ENCODE data around the gene NABP1.
"Not testable (repeated sequence)": the region's sequence is repeated elsewhere in the genome, so short reads cannot be mapped to it uniquely, and the experiment has no call there.

NABP1 gene, protein sequence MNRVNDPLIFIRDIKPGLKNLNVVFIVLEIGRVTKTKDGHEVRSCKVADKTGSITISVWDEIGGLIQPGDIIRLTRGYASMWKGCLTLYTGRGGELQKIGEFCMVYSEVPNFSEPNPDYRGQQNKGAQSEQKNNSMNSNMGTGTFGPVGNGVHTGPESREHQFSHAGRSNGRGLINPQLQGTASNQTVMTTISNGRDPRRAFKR

DNA sequence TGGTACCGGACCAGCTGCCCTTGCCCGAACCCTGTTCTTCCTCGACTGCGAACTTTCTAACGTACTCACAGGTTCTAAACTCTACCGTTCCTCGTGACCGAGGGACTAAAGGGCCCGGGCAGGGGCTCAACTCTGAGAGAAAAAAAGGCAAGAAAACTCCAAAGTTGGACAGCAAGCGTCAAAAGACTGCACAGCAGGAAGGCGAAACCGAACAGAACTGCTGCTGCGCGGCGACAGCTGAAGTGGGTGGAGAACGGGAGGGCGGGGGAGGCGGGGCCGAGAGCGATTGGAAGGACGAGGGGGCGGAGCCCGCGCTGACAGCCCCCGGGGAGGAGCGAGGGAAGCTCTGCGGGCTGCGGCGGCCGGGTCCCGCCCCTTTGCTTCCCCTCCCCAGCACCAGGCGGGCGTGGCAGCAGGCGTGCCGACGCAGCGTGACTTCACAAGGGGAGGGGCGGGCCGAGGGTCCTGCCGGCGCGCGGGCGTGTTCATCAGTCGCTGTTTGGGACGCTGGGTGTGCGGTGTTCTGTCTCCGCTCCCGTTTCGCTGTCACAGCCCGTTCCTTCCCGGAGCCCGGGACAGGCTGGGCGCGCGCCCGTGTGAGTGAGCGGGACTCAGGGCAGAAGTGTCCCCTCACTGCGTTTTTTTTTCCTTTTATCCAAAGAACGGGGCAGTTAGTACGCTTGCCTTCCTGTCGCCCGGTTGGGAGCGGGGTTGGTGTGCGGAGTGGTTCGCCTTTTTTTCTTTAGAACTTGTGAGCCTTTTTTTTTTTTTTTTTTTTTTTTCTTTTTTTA lies at the start of gene NABP1:
NABP1 (plus strand) TSS at position 491 of the 791 bp plus-strand sequence. CDS start 479 bp downstream, outside the sequence.
- peak; percentile 99 for DNase-seq (ENCODE audit: low spot score)

DNA sequence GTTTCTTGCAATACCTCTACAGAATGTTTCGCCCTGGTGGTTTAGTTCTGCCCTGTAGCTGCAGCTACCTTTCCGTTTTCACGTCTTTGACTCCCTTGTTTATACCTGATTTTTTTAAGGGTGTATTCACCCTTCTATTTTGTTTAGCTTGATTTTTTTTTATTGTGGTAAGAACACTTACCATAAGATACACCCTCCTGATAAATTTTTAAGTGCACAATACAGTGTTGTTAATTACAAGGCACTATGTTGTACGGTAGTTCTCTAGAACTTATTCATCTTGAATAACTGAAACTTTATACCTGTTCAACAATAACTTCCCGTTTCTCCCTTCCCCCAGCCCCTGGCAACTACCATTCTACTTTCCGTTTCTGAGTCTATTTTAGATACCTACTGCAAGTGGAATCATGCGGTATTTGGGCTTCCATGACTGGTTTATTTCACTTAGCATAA lies 48.9 kb upstream of the NABP1 start:
- no peak for DNase-seq (ENCODE audit: low spot score)

DNA sequence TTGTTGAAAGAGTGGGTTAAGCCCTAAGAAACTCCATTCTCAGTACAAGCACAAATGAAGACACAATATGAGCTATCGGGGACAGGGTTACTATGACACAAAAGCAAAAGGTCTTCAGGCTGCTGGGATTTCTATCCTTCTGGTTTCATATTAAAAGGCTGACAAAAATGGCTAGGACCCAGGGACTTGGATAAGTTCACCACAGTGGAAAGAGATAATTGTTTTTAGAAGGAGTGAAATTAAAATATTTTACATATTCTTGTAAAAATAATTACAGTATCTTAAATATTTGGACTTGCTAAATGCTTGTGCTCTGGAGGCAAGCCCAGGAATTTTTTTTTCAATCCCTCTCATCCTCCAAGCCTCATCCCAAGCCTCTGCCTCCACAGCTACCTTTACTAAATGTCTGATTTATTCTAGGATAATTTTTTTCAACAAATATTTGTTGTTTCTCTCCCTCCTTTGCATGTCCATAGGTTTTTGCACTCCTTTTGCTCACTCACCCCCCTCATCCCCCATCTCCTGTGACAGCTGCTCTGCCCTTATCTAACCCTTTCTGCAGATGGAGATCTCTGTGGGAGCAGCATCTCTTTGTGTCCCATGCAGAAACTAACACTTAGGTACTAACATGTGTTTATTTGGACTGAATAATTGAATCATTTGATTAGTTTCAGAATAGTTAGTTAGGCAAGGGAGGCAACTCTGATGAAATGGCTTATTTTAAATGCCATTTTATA lies 47.8 kb upstream of the NABP1 start:
- DNase-seq (ENCODE audit: low spot score) = no peak

DNA sequence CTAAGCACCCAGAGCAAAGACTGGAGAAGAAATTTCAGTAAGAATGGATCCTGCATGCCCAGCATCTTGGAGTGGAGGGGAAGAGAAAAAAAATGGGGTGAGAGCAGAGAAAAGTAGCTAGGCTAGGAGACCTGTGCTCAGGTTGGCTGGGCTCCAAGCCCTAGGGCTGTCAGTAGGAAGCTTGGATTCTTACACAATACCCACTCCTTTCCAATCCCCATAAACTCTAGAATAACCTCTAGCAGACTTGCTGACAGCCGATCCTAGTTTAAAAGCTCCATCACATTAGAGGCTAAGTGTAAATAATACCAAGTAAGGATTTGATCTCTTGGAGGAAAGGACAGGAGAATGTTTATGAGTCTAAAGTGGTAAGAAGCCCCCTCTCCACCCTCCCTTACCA lies 46.2 kb upstream of the NABP1 start:
- DNase-seq (ENCODE audit: low spot score) = no peak

DNA sequence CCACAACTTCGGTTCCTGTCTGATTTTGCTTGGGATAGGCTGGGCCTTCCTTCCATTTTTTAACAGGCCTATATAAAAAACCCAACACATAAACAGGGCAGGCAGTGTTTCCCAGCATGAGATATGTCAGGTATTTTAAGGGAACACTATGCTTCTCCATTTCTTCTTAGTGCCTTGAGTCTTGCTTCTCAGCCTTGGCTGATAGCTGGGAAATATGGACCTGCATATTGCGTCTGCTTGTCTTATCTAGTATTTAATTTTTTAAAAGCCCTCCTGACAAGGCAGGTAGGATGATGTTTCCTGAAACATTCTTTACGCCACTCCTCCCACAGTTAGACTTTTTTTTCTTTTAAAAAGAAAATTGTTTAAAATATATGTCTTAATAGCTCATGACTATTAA lies 45.5 kb upstream of the NABP1 start:
- no peak for DNase-seq (ENCODE audit: low spot score)

DNA sequence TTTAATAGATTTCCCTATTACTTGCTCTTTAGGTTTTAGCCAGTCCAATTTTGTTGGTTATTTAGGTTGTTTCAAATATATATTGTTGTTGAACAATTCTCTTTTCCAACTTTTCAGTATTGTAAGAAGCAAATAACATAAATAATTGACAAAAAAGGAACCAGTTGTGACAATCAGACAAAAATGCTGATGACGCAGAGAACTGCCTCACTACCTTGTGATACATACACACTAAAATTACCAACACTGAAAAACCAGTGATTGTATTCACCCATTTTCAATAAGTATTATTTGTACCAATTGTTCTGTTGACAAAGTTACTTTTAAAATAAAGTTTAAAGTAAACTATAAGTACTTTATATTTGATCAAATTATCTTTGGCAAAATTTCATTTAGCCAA lies 43.1 kb upstream of the NABP1 start:
- DNase-seq (ENCODE audit: low spot score) = no peak

DNA sequence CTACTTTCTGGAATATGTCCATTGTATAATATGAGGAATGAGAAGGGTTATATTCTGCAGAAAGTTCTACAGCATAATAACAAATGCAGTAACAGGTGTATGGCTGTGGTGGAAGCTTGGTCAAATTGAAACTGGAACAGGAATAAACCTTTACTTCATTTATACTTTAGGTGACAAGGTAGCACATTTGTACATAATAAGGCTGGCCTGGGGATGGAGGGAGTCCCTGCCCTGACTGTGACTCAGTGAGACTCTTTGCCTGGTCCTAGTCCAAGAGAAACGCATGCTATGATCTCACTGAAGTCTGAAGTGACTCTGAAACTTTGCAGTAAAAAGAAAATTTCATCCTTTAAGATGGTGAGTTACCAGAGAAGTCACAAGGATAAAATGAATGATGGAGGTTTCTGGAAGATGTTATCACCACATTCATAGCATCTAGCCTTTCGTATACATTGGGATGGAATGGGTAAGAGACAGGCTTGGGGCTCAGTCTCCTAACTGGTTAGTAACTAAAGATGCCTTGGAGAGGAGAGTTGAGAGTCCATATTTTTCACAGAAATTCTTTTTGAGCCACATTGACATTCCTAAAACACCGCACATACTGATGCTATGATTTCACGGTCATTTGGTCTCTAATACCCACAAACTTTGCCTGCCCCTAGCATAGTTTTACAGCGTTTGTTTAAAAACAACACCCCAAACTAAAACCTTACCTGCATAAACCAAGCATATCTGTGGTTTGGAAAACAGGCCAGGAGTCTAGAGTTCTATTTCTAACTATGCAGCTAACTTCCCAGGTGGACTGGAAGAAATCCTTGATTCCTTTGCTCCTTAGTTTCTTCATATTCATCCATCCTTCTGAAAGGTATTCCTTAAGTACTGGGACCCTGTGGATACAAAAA lies 42.4 kb upstream of the NABP1 start:
- DNase-seq (ENCODE audit: low spot score) = peak; percentile 73

DNA sequence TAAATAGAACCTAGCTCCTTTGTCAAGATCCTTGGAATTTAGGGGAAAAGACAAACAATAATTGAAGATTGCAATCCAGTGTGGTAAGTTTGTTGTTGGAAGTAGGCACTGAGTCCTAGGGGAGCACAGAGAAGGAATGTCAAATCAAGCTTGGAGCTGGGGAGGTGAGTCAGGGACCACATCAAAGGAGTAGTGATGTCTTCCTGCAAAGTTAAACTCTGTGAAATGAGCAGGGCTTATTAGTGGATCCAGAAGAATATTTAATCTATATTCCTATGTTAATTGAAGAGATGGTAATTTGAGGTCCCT lies 41.7 kb upstream of the NABP1 start:
- DNase-seq (ENCODE audit: low spot score) = peak; percentile 59

DNA sequence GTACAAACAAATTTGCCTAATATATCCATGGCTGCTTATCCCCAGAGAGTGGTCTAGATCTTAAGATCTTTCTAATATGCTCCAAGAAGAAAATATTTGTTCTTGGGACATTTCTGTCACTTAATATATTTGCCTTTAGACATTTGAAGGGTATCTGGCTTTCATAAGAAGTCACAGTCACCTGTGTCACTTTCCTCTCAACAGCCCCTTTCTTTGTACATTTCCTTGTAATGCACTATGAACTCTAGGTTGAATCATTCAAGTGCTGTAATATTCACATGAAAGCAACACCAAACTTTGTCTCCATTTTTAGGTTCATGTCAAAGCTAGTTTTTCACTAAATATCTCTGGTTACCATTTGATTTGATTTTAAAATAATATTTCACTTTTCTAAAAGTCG lies 41.4 kb upstream of the NABP1 start:
- DNase-seq (ENCODE audit: low spot score) = no peak

DNA sequence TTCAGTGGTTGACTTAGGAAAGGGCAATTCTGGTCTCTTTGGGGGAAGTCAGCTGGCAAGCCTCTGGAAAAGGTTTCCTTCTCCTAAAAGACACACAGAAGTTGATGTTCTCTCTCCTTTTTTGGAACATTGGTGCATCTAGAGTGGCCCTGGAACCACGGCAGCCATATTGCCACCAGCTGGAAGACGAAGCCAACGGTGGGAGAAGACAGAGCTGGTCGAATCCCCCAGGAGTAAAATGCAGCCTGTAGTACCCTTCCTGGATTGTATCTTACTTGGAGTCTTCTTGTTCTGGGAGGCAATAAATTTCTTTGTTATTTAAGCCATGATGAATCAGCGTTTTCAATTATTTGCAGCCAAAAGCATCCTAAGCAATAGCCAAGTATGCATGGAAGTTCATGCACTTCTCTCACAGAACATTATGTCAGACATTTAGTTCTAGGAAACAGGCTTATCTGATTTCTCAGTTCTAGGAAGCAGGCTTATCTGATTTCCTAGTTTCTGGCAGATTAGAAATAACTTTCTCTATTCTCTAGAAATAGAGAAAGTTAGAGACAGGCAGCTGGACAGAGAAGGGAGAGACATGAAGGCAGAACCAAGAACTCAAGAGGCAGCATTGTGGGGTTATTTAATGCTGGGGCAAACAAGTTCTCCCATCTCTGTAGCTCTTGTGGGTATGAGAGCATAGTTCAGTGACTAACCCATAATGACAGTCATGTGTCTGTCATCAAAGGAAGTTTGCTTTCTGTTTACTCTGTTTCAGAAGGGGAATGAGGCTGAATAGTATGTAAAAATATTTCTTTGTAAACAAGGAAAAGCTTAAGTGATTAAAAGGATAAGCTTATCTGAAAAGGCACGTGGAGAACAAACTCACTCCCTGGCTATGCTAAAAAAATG lies 40.5 kb upstream of the NABP1 start:
- no peak for DNase-seq (ENCODE audit: low spot score)

DNA sequence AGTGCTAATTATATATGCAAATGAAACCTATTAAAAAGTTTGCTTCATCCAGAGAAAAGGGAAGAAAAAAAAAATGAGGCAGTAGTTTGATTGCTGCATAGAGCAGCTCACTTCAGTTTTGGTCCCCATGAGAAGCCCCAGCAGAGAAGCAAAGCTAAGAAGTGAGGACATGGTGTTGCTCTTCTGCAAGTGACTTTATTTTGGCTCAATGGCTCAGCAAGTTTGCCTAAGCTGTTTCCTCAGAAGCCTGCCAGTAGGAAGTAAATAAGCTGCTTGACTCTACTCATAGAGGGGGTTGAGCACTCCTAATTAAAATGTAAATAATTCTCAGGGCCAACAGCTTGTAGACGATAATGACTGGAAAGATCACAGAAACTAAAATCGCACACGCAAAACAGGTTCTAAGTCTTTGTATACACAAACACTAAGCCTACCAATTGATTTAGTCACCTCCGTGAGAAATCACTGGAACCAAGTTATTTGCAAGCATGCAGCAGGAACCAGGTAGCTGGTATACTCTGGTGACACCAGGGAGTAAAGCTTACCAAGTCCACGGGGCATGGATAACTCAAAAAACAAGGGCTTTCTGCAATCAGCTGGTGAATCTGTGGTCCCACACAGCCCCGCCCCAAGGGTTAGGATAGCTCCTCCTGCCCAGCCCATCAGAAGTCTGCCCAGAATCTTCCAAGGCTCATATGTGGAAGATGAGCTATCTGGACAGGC lies 39.7 kb upstream of the NABP1 start:
- peak; percentile 38 for DNase-seq (ENCODE audit: low spot score)

DNA sequence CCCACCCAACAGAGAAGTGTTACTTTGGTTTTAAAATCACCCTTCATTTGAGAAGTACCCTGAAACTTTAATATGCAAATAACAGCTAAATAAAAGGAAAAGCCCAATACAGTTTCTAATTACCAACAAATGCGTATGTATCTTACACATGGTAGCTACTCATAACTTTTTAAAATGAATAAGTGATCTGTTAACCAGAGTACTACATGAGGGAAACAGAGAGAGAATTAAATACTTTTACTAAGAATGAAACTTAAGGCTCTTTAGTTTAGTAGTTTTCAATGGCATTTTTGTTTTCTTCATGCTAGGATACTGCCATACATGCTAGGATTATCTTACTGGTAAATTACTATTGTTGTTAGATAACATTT lies 39.1 kb upstream of the NABP1 start:
- no peak for DNase-seq (ENCODE audit: low spot score)

DNA sequence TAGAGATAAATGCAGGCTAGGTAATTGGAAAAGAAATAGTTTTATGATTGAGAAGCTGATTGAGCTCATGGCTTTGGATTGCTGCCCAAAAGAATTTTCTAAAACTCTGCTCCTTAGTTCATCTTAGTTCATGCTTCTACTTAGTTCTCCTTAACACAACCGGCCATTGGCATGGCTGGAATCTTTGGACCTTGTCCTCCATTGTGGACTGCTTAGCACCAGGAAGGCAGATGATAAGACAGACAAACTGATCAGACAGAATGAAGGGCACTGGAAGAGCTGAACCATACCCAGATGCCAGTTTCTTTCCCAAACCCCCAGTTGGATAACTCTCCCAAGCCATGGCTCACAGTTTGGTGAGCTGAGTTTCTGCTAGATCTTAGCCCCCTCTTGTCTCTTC lies 36.3 kb upstream of the NABP1 start:
- no peak for DNase-seq (ENCODE audit: low spot score)

DNA sequence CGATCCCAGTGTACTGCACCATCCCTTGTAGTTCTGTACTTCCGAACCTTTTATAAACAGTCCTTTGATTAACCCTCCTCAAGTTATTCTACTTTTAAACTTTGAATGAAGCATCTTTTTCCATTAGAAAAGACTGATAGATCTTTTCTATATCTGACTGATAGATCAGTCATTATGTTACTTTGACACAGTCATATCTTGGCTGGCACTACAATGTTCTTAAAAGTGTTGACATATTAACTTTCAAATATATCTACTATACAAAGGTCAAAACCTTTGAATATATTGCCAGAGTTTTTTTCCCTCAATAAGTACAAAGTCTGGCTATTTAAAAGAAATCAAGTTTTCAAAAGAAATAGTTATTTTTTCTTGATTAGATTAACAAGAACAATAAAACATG lies 35.4 kb upstream of the NABP1 start:
- DNase-seq (ENCODE audit: low spot score) = no peak

DNA sequence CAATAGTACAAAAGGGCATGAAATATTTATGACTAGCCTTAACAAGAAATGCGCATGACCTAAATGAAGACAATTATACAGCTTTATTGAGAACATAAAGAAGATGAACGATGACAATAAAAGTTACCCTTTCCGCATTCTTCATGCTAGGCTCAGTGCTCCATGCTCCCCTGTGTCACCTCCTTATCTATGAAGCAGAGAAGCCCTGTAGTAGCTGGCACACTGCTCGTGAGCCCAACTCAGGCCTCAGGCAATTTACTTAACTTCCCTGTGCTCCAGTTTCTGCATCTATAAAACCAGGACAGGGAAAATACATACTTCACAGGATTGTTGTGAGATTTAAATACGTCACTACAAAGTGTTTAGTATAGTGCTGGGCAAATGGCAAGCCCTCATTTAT lies 34.5 kb upstream of the NABP1 start:
- no peak for DNase-seq (ENCODE audit: low spot score)

DNA sequence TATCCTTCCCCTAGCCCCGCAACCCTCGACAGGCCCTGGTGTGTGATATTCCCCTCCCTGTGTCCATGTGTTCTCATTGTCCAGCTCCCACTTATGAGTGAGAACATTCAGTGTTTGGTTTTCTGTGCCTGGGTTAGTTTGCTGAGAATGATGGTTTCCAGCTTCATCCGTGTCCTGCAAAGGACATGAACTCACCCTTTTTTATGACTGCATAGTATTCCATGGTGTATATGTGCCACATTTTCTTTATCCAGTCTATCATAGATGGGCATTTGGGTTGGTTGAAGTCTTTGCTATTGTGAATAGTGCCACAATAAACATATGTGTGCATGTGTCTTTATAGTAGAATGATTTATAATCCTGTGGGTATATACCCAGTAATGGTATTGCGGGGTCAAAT lies 33.3 kb upstream of the NABP1 start:
- not testable (repeated sequence) for DNase-seq (ENCODE audit: low spot score)

DNA sequence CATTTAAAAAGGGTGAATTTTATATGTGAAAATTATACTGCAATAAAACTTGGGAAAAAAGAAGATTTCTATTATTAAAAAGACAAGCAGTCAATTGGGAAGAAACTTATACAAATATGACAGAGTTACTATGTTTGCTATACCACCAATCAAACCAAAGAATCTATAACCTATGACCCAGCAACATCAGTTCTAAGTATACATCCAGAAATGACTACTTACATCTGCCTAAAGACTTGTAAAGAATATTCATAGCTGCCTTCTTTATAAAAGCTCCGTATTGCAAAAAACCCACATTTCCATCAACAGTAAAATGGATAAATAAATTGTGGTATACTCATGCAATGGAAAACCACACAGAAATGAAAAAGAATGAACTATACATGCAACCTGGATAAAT lies 32.9 kb upstream of the NABP1 start:
- no peak for DNase-seq (ENCODE audit: low spot score)

DNA sequence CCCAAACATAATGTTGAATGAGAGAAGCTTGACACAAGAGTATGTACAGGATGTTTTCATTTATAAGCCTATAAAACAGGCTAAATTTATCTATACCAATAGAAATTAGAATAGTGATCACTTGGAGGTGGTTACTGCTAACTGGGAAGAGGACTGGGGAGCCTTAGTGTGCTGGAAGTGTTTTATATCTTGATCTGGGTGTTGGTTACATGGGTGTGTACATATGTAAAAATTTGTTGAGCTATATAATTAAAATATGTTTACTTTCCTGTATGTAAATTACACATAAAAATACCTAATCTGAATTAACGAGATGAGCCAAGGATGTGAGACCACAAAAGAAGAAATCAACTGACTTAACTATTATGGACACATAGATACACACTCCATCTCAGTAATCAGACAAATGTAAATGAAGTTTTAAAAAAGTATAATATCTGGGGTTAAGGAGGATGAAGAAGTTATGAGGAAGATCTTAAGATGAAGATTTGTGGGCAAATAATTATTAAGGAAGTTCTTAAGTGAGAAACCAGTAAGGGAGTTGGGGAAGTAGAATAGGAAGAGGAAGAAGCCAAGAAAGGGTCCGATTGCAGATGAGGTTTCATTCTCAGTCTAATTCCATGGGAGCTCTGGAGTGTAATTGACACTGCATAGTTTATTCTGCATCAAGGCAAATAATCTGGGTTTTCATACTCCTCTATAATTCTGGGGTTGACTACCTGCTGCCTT lies 32.3 kb upstream of the NABP1 start:
- DNase-seq (ENCODE audit: low spot score) = no peak

DNA sequence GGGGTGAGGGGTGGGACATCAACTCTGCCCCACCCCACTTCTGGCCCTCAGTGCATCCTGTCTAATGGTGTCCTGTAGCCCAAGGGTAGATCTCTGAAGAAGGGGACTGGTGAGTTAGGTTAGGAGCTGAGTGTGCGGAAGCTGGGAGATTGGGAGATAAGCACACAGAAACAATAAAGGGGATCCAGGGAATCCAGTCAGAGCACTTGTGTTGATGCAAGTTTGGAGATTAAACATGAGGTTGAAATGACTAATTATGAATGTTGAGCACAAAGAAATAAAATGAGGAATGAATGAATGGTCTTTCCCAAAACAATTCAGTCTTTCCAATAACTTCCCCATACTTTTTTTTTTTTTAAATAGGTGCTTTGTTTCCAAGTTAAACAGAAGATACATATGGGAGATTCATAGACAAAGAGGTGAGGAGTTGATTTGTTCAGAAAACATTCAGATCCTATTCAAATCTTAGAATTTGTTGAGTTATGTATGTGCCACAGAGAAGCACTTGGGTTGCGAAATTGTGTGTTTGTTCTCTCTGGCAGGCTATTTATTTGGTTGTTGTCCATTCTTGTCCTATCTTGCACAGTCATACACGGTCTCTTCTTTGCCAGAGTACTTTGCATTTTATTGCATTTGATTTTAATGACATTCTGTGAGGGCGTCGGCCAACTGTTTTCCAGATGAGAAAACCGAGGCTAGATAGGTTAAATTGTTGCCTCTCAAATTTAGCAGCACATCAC lies 31.6 kb upstream of the NABP1 start:
- peak; percentile 12 for DNase-seq (ENCODE audit: low spot score)

All from AG20443 (cell line).